ENCODE measurements around the gene MAPK12.

GRCh38 chr22:50301581-50301991, 40.1 kb upstream of the MAPK12 start:
- TF ChIP-seq EZH2phosphoT487 (IDR thresholded peaks at IDR 0.05; ENCODE audit: insufficient read depth, low read depth) (no peak), EZH2 (IDR thresholded peaks at IDR 0.05; ENCODE audit: insufficient read depth, poor library complexity, severe bottlenecking) (no peak)

Data from GM23248 (cell line).